A673 (cell line): Measurements from ENCODE around the gene ZNF503.

Source experiments
- CTCF ChIP-seq: fragments of 300-800, 200-600 bp; sonication (generic); conservative IDR thresholded peaks from 2 replicates; pipeline ENCODE4 v1.5.1; 2017; ENCODE audit warnings: low read depth, mild to moderate bottlenecking, antibody characterized with exemption, low read length, moderate library complexity, mixed read lengths
- EZH2 ChIP-seq: fragments of 200-600 bp; sonication (generic); IDR thresholded peaks from 2 replicates; pipeline ENCODE4 v1.6.1; 2017; ENCODE audit warnings: borderline replicate concordance, low read depth, mild to moderate bottlenecking, mixed read lengths, antibody characterized with exemption, low read length; ENCODE audit not compliant: poor library complexity, severe bottlenecking

GRCh38 chr10:75388082-75388481 is 13.5 kb downstream of the ZNF503 start:
- TF ChIP-seq CTCF (no peak), EZH2 (no peak)
